Tibial nerve (tissue), 4 donors: ENCODE results near the gene PLAU. TPM values are rescaled to one million over a fixed set of nuclear protein-coding genes. Genes with fewer than 3 reads are reported as not detected.

Experiments used
- DNase-seq, 2 donors: peaks; one replicate each; pipeline ENCODE4 v3.0.0-alpha.2; 2019; ENCODE audit warnings: low spot score in 2 of 2
- H3K27ac ChIP-seq, 4 donors: fragments of 200-600 bp; sonication (generic) in 3 of 4; one replicate each; pipeline ENCODE4 v1.5.1; 2017 to 2019; ENCODE audit warnings: mild to moderate bottlenecking in 1 of 4
- H3K27me3 ChIP-seq, 2 donors: fragments of 200-600 bp; sonication (generic) in 1 of 2; one replicate each; pipeline versions ENCODE4 v1.5.1 to v1.6.0; 2017 to 2019
- H3K36me3 ChIP-seq, 3 donors: fragments of 200-600 bp; sonication (generic); one replicate each; pipeline ENCODE4 v1.5.1; 2018 to 2019
- H3K4me1 ChIP-seq, 4 donors: fragments of 200-600 bp; sonication (generic) in 3 of 4; one replicate each; pipeline ENCODE4 v1.5.1; 2017 to 2019
- H3K4me3 ChIP-seq, 4 donors: fragments of 200-600 bp; sonication (generic) in 3 of 4; one replicate each; pipeline ENCODE4 v1.5.1; 2017 to 2019; ENCODE audit warnings: mild to moderate bottlenecking in 1 of 4, moderate library complexity in 1 of 4
- H3K9me3 ChIP-seq, 4 donors: fragments of 200-600 bp; sonication (generic) in 3 of 4; one replicate each; pipeline ENCODE4 v1.5.1; 2017 to 2019
- CTCF ChIP-seq, 5 experiments: fragments of 200-600 bp in 3 of 5; fragments of 450-650 bp in 2 of 5; sonication (generic) in 3 of 5; IDR thresholded peaks; one replicate each; pipeline ENCODE4 v1.5.1; 2016 to 2019; ENCODE audit warnings: antibody characterized with exemption in 5 of 5, mild to moderate bottlenecking in 3 of 5, moderate library complexity in 2 of 5
- EP300 ChIP-seq, 2 donors: sonication (generic); formaldehyde crosslinking; IDR thresholded peaks; one replicate each; pipeline ENCODE4 v1.6.1; 2017; ENCODE audit warnings: antibody characterized with exemption in 2 of 2, mild to moderate bottlenecking in 1 of 2
- POLR2A ChIP-seq, 2 donors: fragments of 450-650 bp; IDR thresholded peaks; one replicate each; pipeline ENCODE4 v1.6.1; 2017; ENCODE audit warnings: antibody characterized with exemption in 2 of 2, mild to moderate bottlenecking in 2 of 2, moderate library complexity in 2 of 2
- WGBS, 2 donors: methylation state at CpG; one replicate each; pipeline ENCODE4 v1.1.5; 2018; 5-methylcytosine and 5-hydroxymethylcytosine counted together
- total RNA-seq, 4 donors: library from RNA; depleted of rRNA; stranded (reverse); fragments of >200 nt; gene quantifications; one replicate each; pipeline ENCODE4 v1.1.0, GENCODE V29; 2016

The PLAU gene
- total RNA-seq, 4 donors from 2014 or later = 2.5 to 7.8 (median 3.5) TPM

GRCh38 chr10:73900064-73900463 is 10.9 kb upstream of the PLAU start:
- H3K36me3 ChIP-seq = no peaks in the 10 kb centered on the region
- H3K27ac ChIP-seq = peak overlapping the region in 1 of 4 donors; percentile 42
- 68 to 82% methylated on average over 5 of the region's 5 CpGs for WGBS, 2 donors
- H3K4me3 ChIP-seq = no peak overlapping the region
- H3K27me3 ChIP-seq = no peaks in the 10 kb centered on the region
- TF ChIP-seq CTCF (IDR thresholded peaks at IDR 0.05) (no peak), EP300 (IDR thresholded peaks at IDR 0.05) (no peak), POLR2A (IDR thresholded peaks at IDR 0.05) (no peak)
- no peak for DNase-seq
- H3K4me1 ChIP-seq = peaks cover 0 to 9% (median 0%) of the 10 kb centered on the region in 4 donors
- H3K9me3 ChIP-seq = no peaks in the 10 kb centered on the region

- no peaks in the 10 kb centered on the region for H3K36me3 ChIP-seq
- H3K27me3 ChIP-seq = no peaks in the 10 kb centered on the region
- H3K4me3 ChIP-seq = no peak overlapping the region
- H3K9me3 ChIP-seq = no peaks in the 10 kb centered on the region
- peaks cover 0 to 15% (median 3%) of the 10 kb centered on the region in 4 donors for H3K4me1 ChIP-seq
- no peak for DNase-seq
- TF ChIP-seq POLR2A (IDR thresholded peaks at IDR 0.05) = no peak
- no peak for TF ChIP-seq CTCF (IDR thresholded peaks at IDR 0.05)
- H3K27ac ChIP-seq = no peak overlapping the region
- WGBS, 2 donors = 80 to 84% methylated on average over 6 of the region's 6 CpGs
Observed at GRCh38 chr10:73901261-73901660, 9.7 kb upstream of the PLAU start.

GRCh38 chr10:73902351-73902750 is 8.6 kb upstream of the PLAU start:
- Histone ChIP-seq H3K4me3 (no peak overlapping the region), H3K36me3 (no peaks in the 10 kb centered on the region), H3K27ac (no peak overlapping the region), H3K4me1 (peaks cover 0 to 26% (median 11%) of the 10 kb centered on the region in 4 donors), H3K9me3 (no peaks in the 10 kb centered on the region), H3K27me3 (no peaks in the 10 kb centered on the region)
- TF ChIP-seq EP300 (IDR thresholded peaks at IDR 0.05) = no peak
- no peak for TF ChIP-seq POLR2A (IDR thresholded peaks at IDR 0.05)
- TF ChIP-seq CTCF (IDR thresholded peaks at IDR 0.05) = no peak
- 93 to 96% methylated on average over 2 of the region's 2 CpGs for WGBS, 2 donors
- no peak for DNase-seq

GRCh38 chr10:73905256-73906020 is 5.5 kb upstream of the PLAU start:
- no peaks in the 10 kb centered on the region for H3K9me3 ChIP-seq
- H3K27me3 ChIP-seq = no peaks in the 10 kb centered on the region
- H3K36me3 ChIP-seq = no peaks in the 10 kb centered on the region
- 82 to 87% methylated on average over 4 of the region's 4 CpGs for WGBS, 2 donors
- no peak for DNase-seq
- no peak for TF ChIP-seq EP300 (IDR thresholded peaks at IDR 0.05)
- no peak overlapping the region for H3K4me3 ChIP-seq
- peak overlapping the region in 3 of 4 donors; percentile 66 to 83 (median 82) for H3K27ac ChIP-seq
- peaks cover 0 to 42% (median 26%) of the 10 kb centered on the region in 4 donors for H3K4me1 ChIP-seq

GRCh38 chr10:73906524-73907447 is 4.1 kb upstream of the PLAU start:
- TF ChIP-seq CTCF (IDR thresholded peaks at IDR 0.05) = no peak
- TF ChIP-seq EP300 (IDR thresholded peaks at IDR 0.05) = peak in 1 of 2 donors; percentile 69
- 31 to 32% methylated on average over 8 of the region's 8 CpGs for WGBS, 2 donors
- peaks cover 0 to 55% (median 33%) of the 10 kb centered on the region in 4 donors for H3K4me1 ChIP-seq
- H3K36me3 ChIP-seq = no peaks in the 10 kb centered on the region
- DNase-seq = peak; percentile 30 to 68
- no peak overlapping the region for H3K4me3 ChIP-seq
- peaks cover 0 to 2% of the 10 kb centered on the region in 2 donors for H3K27me3 ChIP-seq
- no peaks in the 10 kb centered on the region for H3K9me3 ChIP-seq
- H3K27ac ChIP-seq = peak overlapping the region; percentile 37 to 83 (median 74)
